HG02642 (cell line): ENCODE results near the gene GPR37L1.

Source experiments
- ATAC-seq: cut with Tn5 transposase; IDR thresholded peaks from one replicate; pipeline ENCODE4 v1.9.1; 2021; ENCODE audit warnings: mild to moderate bottlenecking; ENCODE audit not compliant: unreplicated experiment, poor library complexity

GPR37L1 gene, protein sequence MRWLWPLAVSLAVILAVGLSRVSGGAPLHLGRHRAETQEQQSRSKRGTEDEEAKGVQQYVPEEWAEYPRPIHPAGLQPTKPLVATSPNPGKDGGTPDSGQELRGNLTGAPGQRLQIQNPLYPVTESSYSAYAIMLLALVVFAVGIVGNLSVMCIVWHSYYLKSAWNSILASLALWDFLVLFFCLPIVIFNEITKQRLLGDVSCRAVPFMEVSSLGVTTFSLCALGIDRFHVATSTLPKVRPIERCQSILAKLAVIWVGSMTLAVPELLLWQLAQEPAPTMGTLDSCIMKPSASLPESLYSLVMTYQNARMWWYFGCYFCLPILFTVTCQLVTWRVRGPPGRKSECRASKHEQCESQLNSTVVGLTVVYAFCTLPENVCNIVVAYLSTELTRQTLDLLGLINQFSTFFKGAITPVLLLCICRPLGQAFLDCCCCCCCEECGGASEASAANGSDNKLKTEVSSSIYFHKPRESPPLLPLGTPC

DNA sequence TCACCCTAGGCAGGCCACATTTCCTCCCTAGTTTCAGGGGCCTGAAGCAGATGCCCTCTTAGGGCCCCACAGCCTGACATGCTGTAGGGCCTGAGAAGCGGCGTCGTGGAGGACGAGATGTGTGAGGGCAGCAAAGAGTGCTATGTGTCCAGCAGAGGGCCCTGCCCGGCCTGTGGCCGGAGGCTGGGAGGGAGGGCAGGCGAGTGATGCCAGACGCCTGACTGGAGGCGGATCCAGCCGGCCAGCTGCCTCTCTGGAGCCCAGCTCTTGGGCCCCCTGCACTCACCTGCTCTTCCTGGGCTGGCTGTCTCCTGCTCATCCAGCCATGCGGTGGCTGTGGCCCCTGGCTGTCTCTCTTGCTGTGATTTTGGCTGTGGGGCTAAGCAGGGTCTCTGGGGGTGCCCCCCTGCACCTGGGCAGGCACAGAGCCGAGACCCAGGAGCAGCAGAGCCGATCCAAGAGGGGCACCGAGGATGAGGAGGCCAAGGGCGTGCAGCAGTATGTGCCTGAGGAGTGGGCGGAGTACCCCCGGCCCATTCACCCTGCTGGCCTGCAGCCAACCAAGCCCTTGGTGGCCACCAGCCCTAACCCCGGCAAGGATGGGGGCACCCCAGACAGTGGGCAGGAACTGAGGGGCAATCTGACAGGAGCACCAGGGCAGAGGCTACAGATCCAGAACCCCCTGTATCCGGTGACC is at the start of gene GPR37L1:
Gene GPR37L1 (plus strand): TSS at position 279 of the 697 bp plus-strand sequence. CDS start 47 bp downstream, at position 326.
- ATAC-seq, result no peak

DNA sequence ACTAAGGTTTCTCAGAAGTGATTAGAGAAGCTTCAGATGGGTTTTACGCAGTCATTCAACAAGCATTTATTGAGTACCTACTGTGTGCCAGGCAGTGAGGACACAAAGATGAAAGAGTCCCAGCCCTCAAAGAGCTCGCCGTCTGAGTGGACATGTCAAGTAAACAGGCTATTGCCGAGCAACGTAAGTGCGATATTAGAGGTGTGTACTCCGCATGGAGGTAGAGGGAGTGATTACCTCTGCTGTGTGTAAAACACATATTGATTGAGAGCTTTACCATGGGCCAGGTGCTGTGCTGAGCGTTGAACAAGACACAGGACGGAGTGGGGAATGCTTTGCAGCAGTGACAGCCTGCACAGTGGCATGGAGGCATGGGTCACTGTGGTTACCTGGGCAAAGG is 49.5 kb upstream of the GPR37L1 start:
- no peak for ATAC-seq

DNA sequence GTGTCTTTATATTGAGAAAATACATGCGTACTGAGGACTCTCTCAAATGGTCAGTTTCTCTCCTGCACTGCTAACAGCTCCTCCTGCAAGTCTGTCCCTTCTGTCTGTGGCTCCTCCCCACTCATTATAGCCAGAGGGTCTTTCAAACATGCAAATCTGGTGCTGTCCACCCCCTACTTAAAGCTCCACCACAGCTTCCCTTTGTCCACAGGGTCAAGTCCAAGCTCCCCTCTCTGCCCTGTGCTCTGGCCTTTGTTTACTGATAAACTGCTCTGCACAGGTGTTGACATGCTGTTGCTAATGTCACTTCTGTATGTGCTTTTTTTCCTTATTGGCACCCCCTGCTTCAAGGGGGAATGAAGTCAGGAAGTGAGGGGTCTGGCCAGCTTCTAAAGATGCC is 47.7 kb upstream of the GPR37L1 start:
- ATAC-seq, result no peak

DNA sequence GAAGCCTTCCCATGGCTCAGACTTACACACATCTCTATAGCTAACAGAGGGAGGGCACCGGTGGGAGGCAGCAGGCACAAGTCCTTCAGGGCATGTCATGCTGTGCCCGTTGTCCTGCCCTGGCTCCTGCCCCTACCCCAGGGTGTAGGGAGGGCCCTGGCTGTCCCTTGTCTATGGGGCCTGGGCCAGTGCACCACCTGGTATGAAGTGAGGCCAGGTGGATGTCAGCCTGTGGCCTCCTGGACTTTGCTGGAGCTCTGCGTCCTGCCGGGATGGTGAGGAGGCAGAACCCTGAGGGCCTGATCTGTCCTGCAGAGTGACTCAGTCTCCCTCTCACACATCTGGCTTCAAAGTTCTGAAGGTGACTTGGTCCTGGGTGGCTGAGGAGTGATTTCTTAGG is 47.3 kb upstream of the GPR37L1 start:
- no peak for ATAC-seq

DNA sequence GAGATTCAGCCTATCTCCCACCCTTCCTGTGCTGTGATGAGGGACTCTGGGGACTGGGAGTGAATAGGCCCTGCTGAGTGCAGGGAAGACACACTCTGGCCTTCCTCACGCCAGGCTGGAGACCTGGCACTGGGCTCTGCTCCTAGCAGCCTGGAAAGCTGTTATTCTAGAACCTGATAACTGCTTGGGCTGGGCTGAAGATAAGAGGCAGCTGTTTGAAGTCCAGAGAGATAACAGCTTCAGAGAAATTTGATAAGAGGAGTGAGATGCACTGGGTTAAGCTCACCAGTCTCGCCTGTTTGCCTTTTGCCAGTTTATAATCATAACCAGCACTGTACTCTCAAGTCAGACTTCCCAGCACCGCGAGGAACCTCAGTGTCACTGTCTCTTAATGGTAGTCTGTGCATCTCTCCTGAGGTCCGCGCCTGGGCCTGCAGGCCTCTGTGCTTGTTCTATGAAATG is 46.6 kb upstream of the GPR37L1 start:
- ATAC-seq, result no peak

DNA sequence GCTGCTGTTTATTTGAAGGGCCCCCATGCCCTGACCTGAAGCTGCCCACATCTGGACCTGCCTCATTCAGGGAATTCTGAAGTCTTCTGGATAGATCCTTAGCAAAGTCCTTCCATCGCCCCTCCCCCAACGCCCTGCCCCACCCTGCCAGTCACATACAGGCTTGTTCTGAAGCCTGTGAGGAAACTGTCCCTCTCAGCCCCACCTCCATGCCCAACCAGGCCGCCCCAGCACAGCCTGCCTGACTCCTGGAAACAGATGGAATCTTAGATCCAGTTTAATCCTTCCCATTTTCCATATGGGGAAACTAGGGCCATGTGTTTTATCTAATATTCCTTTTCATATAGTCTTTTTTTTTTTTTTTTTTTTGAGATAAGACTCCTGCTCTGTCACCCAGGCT is 44.5 kb upstream of the GPR37L1 start:
- ATAC-seq, result no peak

DNA sequence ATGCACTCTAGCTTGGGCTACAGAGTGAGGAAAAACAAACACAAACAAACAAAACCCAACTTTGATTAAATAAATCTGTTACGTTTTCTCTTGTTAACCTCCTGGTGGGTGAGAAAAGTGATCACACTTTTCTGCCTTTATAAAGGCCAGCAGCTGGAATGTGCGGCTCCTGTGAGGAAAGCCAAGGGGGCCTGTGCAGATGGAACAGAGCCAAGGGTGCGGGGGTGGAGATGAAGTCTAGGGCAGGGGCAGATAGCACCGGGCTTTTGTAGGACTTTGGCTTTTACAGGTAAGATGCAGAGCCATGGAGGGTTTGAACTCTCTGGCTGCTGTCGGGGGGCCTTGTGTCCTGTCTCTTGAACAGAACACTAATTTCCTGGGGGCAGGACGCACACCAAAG is 40.7 kb upstream of the GPR37L1 start:
- ATAC-seq, result no peak

DNA sequence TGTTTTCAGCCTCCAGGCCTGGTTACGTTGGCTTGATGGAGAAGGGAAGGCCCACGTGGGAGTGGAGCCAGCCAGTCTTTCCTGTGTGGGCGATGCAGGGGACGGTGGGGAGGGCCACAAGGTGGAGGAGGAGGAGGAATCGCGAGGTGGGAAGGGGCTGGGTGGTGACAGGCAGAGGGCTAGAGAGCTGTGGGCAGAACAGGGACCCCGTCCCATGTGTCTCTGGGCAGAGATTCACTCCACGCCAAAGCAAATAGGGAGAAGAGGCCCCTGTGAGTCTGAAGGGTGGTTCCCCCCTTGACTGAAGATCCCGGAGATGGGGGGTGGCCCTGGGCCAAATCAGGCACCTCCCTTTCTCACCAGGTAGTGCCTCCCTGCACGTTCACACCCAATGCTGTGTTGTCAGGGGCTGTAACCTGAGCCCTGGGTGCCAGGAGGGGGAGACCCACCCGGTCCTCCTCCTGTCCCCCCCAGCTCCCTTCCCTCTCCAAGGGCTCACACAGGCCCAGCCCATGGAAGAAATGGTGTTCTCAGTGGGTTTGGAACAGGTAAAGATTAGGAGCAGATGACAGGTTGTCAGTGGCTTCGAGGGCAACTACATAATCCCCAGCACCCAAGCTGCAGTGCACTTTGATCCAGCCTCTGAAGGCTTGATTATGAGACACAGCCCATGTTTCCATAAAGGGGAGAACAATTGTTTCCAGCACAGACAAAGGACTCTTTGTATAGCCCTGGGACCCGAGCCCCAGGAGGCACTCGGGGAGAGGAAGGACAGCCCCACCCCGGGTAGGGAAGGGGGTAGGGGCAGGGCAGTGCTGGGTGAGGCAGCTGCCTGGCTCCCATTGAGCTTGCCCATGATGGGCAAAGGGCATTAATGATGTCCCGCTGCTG is 37.7 kb upstream of the GPR37L1 start:
- no peak for ATAC-seq

DNA sequence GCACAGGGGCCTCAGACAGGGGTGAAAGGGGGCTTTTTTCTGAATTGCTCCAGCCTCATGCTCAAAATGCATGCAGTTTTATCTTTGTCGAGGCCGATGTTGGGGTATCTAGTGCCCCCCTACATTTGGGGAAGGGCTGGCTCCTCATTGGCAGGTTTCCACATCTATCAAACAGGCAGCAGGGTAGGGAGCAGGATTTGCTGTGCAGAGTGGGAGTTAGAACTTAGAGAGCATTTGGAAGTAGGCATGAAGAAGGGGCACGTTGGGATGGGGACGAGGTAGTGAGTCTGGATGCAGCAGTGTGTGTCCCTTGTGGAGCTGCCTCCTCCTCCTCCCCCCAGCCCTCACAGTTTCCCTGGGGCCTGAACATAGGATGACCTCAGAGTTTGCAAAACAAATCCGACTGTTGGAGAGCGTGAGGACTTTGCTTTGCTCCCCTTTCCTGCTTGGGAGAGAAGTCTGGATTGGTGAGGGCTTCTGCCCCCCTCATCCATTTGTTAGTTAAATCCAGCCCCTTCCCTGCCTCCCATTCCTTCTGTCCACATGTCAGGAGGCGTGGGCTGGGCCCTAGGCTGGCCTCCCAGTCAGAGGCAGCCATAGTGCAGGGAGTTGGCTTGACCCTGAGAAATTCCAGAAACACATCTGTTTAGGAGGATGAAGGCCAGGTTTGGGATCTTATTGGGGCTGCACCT is 36.9 kb upstream of the GPR37L1 start:
- no peak for ATAC-seq

DNA sequence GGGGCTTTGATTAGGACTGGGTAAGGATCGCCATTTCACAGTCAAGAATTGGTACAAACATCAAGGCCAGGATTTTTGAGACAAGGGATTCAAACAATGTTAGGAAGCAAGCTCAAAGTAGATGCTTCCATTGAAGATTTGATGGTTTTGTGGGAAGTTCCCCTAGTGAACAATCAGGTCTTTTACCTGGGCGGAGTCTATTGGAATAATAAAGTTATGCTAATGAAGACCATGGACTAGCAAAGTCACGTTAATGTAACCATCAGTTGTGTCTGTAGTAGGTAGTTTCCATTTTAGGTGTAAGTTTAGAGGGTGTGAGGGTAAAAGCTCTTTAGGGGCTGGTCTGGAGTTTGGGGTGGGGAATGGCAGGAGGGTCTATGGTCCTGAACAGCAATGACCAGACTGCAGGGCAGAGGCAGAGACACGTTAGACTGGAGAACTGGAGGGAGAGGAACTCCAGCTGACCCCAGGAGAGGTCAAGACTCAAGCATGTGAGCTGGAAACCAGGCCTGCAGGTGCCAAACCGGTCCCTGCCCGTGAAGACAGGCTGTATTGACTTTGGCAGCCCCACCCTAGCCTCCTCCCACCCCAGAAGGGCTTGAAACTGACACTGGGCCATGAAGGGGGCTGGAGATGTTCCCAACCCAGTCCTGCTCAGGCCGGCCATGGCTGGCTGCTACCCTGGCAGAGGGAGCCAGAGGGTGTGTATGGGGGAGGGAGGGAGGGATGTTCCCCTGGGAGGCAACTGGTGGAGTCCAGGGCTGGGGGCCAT is 36.0 kb upstream of the GPR37L1 start:
- no peak for ATAC-seq

DNA sequence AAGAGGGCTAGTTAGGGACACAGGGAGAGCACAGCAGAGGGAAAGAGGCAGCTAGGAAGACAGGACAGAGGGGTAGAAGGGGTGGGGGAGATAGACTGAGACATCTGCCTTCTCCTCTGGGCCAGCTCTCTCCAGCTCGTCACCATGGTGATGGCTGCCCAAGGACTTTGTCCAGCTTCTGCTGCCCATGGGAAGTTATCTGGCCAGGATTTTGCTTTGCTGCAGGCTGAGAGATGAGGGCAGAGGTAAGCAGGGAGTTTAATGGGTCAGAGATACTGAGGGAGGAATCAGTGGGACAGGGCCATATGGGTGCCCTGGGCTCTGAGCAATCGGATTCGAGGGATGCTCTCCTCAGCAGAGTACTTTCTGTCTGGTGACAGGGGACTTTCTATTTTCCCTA is 34.5 kb upstream of the GPR37L1 start:
- ATAC-seq, result no peak

DNA sequence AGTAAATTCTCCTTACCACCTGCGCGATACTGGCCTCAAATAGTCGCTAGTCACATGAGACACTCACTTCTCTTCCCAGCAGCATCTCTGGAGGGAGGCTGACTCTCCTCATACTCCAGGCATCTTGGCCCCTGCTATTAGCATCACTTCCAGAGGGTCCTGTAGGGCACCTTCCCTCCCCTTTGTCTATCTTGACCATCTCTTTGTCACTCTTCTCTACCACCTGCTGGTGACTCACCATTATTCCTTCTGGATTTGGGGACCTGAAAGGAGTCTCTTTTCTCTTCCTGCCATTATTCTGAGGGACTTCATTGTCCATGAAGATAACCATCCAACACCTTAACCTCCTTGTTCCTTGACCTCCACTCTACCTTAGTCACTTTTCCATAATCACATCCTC is 31.7 kb upstream of the GPR37L1 start:
- no peak for ATAC-seq

DNA sequence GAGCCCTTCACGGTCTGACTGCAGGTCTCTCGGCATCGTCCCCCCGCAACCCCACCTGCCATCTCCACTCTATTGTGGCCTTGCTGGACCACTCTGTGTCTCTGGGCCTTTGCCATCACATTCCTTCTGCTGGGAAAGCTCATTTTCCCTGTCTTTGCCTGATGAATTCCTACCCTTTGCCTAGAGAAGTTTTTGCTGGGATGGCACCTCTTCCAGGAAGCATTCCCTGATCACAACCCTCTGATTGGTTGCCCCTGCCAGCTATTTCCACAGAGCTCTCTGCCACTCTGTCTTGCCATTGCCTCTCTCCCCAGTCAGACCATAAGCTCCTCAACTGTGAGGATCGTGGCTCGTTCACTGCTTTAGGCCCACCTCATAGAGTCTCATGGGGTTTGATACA is 28.9 kb upstream of the GPR37L1 start:
- ATAC-seq, result no peak

DNA sequence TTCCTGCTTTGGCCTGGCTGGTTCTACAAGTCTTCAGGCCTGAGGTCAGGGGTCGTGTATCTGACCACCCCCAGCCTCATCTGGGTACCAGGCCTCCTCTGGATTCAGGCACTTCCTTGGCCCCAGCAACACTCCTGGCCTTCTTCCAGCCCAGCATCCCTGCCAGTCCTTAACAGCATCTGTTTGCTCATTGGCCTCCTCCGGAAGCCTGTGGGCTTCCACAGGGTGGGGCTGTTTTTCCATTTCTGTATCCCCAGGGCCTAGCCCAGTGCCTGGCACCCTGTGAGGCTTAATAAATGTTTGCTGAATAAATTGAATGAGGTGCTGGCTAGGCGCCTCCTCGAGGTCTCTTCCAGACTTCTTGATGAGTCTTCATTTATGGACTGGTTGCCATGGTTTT is 21.5 kb upstream of the GPR37L1 start:
- ATAC-seq, result no peak

DNA sequence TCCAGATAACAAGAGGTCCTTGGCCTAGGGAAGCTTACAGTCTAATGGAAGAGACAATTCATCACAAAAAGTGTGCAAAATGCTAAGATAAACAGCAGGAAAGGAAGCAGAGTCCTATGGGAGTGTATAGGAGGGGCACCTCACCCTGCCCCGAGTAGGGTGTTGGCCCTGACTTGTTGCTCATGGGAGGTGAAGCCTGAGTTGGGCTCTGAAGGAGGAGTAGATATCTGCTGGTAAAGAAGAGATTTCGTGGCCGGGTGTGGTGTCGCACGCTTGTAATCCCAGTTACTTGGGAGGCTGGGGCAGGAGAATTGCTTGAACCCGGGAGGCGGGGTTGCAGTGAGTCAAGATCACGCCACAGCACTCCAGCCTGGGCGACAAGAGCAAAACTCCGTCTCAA is 18.6 kb upstream of the GPR37L1 start:
- no peak for ATAC-seq

DNA sequence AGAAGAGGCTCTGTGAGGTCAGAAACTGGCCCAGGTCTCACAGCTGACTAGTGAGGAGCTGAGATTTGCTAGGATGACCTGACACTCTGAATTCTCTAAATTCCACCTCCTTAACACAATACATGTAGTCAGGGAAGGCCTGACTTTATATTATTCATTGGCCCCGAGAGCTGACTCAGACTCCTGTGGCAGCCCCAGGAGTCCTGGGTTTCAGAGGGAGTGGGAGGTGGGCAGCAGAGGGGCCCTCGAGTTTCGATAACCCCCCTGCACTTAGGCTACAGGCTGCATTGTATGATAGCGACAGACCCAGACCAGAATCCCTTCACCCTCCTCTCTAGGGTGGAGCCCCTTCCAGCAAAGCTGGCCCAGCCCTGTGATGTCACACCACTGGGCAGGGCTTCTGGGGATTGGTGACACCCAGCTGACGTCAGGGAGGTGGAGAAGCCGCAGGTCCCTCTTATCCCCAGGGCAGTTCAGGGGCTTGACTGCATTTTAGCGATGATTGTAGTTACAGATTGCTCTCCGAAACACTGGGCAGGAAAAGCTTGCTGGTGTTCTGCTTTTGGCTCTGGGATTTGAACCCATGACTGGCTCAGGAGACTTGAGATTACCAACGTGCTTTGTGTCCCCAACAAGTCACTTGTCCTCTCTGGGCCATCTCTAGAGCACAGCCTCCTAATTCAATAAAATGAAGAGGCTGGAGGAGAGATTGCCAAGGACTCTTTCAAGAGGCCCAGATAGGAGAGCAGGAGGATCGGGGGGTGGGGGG is 17.0 kb upstream of the GPR37L1 start:
- ATAC-seq, result no peak

DNA sequence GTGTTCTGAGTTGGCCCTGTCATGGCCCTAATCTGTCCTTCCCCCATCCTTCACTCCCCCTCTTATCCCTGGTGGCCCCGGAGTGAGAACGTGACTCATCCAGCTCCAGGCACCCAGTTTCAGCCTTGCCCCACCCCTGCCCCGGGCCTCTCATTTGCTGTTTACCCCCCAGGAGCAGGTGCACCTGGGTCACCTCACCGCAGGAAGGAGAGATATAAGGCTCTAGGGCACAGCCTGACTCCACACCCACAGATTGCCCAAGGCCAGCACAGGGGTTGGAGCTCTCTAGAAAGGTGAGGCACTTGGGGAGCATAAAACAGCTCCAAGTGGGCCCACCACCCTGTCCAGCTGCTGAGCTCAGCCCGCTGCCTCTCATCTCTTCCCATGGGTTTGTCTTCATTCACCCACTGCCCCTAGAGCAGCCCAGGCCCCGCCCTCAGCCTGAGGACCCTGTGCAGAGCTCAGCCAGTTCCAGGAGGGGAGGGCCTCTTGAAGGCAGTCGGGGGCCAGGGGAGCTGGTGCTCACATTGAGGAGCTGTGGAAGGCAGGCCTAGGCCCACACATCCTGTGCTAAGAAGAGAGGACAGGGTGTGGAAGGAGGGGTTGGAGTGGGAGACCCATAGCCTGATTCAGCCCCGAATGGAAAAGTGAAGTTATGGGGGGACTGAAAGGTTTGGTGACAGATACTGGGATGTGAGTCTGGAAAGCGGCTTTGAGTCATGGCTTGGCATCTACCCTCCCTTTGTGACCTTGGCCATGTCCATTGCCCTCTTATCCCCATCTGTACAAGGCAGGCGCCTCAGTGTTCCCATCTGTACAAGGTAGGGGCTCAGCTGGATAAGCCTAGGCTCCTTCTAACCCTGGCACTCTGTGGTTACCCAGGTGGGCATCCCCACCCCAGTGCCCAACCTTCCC is 16.1 kb upstream of the GPR37L1 start:
- ATAC-seq, result no peak
